K562 (cell line): ENCODE measurements around the gene CCDC69. TPM values are rescaled to one million over a fixed set of nuclear protein-coding genes. Genes with fewer than 3 reads are reported as not detected.

ENCODE experiments used
- ATAC-seq: fragments of 200-7000 bp; cut with Tn5 transposase; 3 replicates; pipeline ENCODE4 v1.9.1; 2020; ENCODE audit warnings: moderate library complexity
- BruUV-seq: library from RNA; stranded (reverse); fragments of 400-500 nt; replicated peaks from 2 replicates; lab custom pipeline; 2021; lab: Mats Ljungman, UMichigan
- CTCF ChIA-PET: fragments of 300-600 bp; formaldehyde crosslinking; extraction: SDS; loops from one replicate; lab custom pipeline; 2021; ENCODE audit warnings: low intra/inter-chr PET ratio; lab: Yijun Ruan, JAX
- POLR2A ChIA-PET: fragments of 300-600, 350-650 bp; sonication (Branson Sonifier 250); formaldehyde crosslinking; extraction: SDS; loops from one replicate; lab custom pipeline; 2021; ENCODE audit warnings: antibody characterized with exemption, inconsistent platforms; lab: Yijun Ruan, JAX
- DNase-seq, 4 experiments: peaks; one replicate each; pipeline versions ENCODE4 v3.0.0 to v3.0.0-alpha.2; 2011 to 2018; ENCODE audit warnings: low spot score in 3 of 4, mixed read lengths in 3 of 4; ENCODE audit errors: extremely low read depth in 1 of 4
- FAIRE-seq: peaks from 2 replicates; lab custom pipeline; 2011; peaks lifted over from hg19 to GRCh38; lab: Jason Lieb, UNC
- H2AFZ ChIP-seq: 2 replicates; pipeline ENCODE4 v1.6.0; 2011; ENCODE audit warnings: low read depth, low read length, control low read depth, inconsistent platforms
- H3K27ac ChIP-seq: fragments of 200-600 bp; 3 replicates; pipeline ENCODE4 v1.8.0; 2011; ENCODE audit warnings: low read depth, mild to moderate bottlenecking, control low read depth, inconsistent platforms, low read length, moderate library complexity, mixed read lengths; ENCODE audit errors: extremely low read depth
- H3K27me3 ChIP-seq, 2 experiments: fragments of 300-600 bp in 1 of 2; 2 replicates in 1 of 2; 3 replicates in 1 of 2; pipeline versions ENCODE4 v1.6.0 to v1.8.0; 2011; ENCODE audit warnings: inconsistent platforms in 2 of 2, low read length in 2 of 2, mild to moderate bottlenecking in 1 of 2, mixed read lengths in 1 of 2, moderate library complexity in 1 of 2; ENCODE audit not compliant: control insufficient read depth in 2 of 2, insufficient read depth in 2 of 2
- H3K36me3 ChIP-seq: fragments of 300-600 bp; 3 replicates; pipeline ENCODE4 v1.8.0; 2011; ENCODE audit warnings: mild to moderate bottlenecking, low read length, inconsistent platforms; ENCODE audit not compliant: control insufficient read depth, insufficient read depth
- H3K4me1 ChIP-seq, 2 experiments: fragments of 200-600 bp in 1 of 2; replicated peaks in 1 of 2; 2 replicates in 1 of 2; 3 replicates in 1 of 2; pipeline versions ENCODE4 v1.5.1 to v1.8.0; 2011; ENCODE audit warnings: inconsistent platforms in 2 of 2, low read length in 2 of 2, mild to moderate bottlenecking in 1 of 2, mixed read lengths in 1 of 2, moderate library complexity in 1 of 2; ENCODE audit not compliant: control insufficient read depth in 2 of 2, insufficient read depth in 2 of 2
- H3K4me2 ChIP-seq: 2 replicates; pipeline ENCODE4 v1.6.1; 2011; ENCODE audit warnings: low read length, control low read depth, inconsistent platforms, mixed read lengths; ENCODE audit not compliant: insufficient read depth
- H3K4me3 ChIP-seq: fragments of 200-600 bp; sonication (generic), shearing (Covaris generic); 2 replicates; pipeline ENCODE4 v1.5.1; 2016; ENCODE audit warnings: control low read depth, inconsistent platforms
- H3K79me2 ChIP-seq: fragments of 200-600 bp; 3 replicates; pipeline ENCODE4 v1.8.0; 2011; ENCODE audit warnings: low read length, inconsistent platforms; ENCODE audit not compliant: control insufficient read depth, insufficient read depth
- H3K9ac ChIP-seq, 2 experiments: 2 replicates each; pipeline versions ENCODE4 v1.6.0 to v1.6.1; 2011; ENCODE audit warnings: low read depth in 2 of 2, low read length in 2 of 2, control low read depth in 1 of 2, inconsistent platforms in 1 of 2, mild to moderate bottlenecking in 1 of 2, mixed read lengths in 1 of 2; ENCODE audit not compliant: insufficient read depth in 1 of 2
- H3K9me1 ChIP-seq: one replicate; pipeline ENCODE4 v1.6.0; 2011; ENCODE audit warnings: inconsistent platforms, mild to moderate bottlenecking, low read length, moderate library complexity; ENCODE audit not compliant: control insufficient read depth, insufficient read depth
- H3K9me3 ChIP-seq: replicated peaks from 2 replicates; pipeline ENCODE4 v1.5.1; 2011; ENCODE audit warnings: low read depth, low read length, inconsistent platforms; ENCODE audit not compliant: control insufficient read depth, insufficient read depth
- H4K20me1 ChIP-seq: replicated peaks from 2 replicates; pipeline ENCODE4 v1.6.1; 2011; ENCODE audit warnings: low read length, inconsistent platforms, mixed read lengths; ENCODE audit not compliant: control insufficient read depth, insufficient read depth
- BRCA1 ChIP-seq, 2 experiments: fragments of 450-650 bp in 1 of 2; sonication (generic) in 1 of 2; formaldehyde crosslinking in 1 of 2; IDR thresholded peaks; 2 replicates each; pipeline versions ENCODE4 v1.5.0 to v1.6.1; 2017 to 2020; ENCODE audit warnings: mild to moderate bottlenecking in 1 of 2, missing genetic modification reagents in 1 of 2
- ILF3 ChIP-seq: fragments of 450-650 bp; IDR thresholded peaks from 2 replicates; pipeline ENCODE4 v1.6.1; 2018; ENCODE audit warnings: antibody characterized with exemption, mild to moderate bottlenecking, moderate library complexity, borderline replicate concordance
- POLR2A ChIP-seq: fragments of 450-650 bp; conservative IDR thresholded peaks from 2 replicates; pipeline ENCODE4 v1.6.1; 2016
- ZNF124 ChIP-seq: sonication (generic); formaldehyde crosslinking; IDR thresholded peaks from 2 replicates; pipeline ENCODE4 v1.8.1; 2022; ENCODE audit warnings: missing genetic modification reagents
- ZNF445 ChIP-seq: fragments of 250-450 bp; sonication (Bioruptor Pico); IDR thresholded peaks from 2 replicates; pipeline ENCODE4 v1.4.0; 2020; ENCODE audit warnings: low read depth, mild to moderate bottlenecking, moderate library complexity
- WGBS: fragments of 100-300 bp; shearing (Covaris generic); methylation state at CpG from one replicate; pipeline ENCODE4 v1.1.6; 2016; ENCODE audit warnings: low coverage, mixed read lengths; ENCODE audit not compliant: insufficient coverage; ENCODE audit errors: missing lambda C conversion rate; 5-methylcytosine and 5-hydroxymethylcytosine counted together
- in situ Hi-C: fragments of 300-500 bp; cut with MboI; formaldehyde crosslinking; loops from 4 replicates; pipeline ENCODE4 v1.15.0; 2018; ENCODE audit warnings: inconsistent platforms, mixed read lengths
- intact Hi-C: fragments of 100-400 bp; cut with micrococcal nuclease; formaldehyde crosslinking; loops from 2 replicates; pipeline ENCODE4 v1.14.2; 2022
- polyA plus RNA-seq, 8 experiments: library from polyadenylated mRNA; depleted of rRNA in 4 of 8; stranded (reverse) in 5 of 8; unstranded in 3 of 8; fragments of >200 nt; fragmentation: Nextera tagmentation in 2 of 8; fragmentation: Illumina TruSeq in 1 of 8; extraction: Ambion mirVana in 2 of 8; extraction: Trizol in 1 of 8; gene quantifications; 2 replicates each; pipeline versions ENCODE4 v1.2.1 to v1.2.3, GENCODE V29; 2011 to 2014; ENCODE audit warnings: inconsistent platforms in 1 of 8, missing spikeins in 1 of 8
- total RNA-seq, 7 experiments: library from RNA; depleted of rRNA in 6 of 7; stranded (reverse); fragments of >200 nt in 6 of 7; fragmentation: Illumina TruSeq in 2 of 7; extraction: Trizol in 2 of 7; gene quantifications; 2 replicates each; pipeline versions ENCODE4 v1.2.1 to v1.2.3, GENCODE V29; 2011 to 2021; ENCODE audit warnings: low replicate concordance in 1 of 7
- TF ChIP-seq, protein P1 (sequence below): fragments of 200-800 bp; sonication (Bioruptor generic); IDR thresholded peaks from 2 replicates; pipeline ENCODE4 v1.6.1; 2017; ENCODE audit warnings: missing genetic modification characterization, missing compliant biosample characterization
- TF ChIP-seq, protein P2 (sequence below), 3 experiments: IDR thresholded peaks in 2 of 3; conservative IDR thresholded peaks in 1 of 3; 2 replicates each; pipeline ENCODE4 v1.5.1; 2011 to 2012; ENCODE audit warnings: low read length in 3 of 3, mild to moderate bottlenecking in 3 of 3, control low read depth in 2 of 3, improper control_type of control experiment in 1 of 3, inconsistent platforms in 1 of 3, low read depth in 1 of 3, mixed read lengths in 1 of 3, moderate library complexity in 1 of 3; ENCODE audit not compliant: insufficient read depth in 2 of 3

The CCDC69 gene
- total and polyA plus RNA-seq, 9 of the 15 experiments (the other 6 are each of a cell fraction or from before 2014, with no cell fraction given) = 0.65 to 12.2 (median 7.6) TPM

DNA sequence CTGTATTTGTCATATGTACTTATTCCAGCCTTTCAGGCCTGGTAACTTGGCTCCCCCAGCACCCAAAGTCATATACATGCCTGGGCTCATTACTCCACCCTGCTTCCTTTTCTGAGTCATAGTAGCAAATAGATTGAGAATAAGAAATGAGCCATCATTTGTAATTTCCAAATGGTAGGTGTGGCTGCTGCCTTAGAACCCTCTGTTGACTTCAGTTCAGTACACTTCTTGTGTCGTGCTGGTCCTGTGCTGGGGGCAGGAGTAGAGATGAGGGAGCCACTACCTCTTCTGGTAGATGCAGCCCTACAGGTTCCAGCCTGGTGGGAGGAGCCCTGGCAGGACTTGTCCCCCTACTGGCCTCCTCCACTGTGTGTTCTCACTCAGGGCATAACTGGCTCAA is 40.2 kb upstream of the CCDC69 start:
- Histone ChIP-seq H3K27me3 (no peaks in the 10 kb centered on the region), H2AFZ (no peak overlapping the region), H3K79me2 (no peaks in the 10 kb centered on the region), H3K27ac (no peak overlapping the region), H3K4me2 (no peak overlapping the region), H3K9ac (no peak overlapping the region), H3K36me3 (peaks cover 9% of the 10 kb centered on the region; the same call in 1 of the 3 replicates), H4K20me1 (no peaks in the 10 kb centered on the region), H3K9me1 (no peaks in the 10 kb centered on the region), H3K9me3 (no peaks in the 10 kb centered on the region), H3K4me3 (no peak overlapping the region), H3K4me1 (no peaks in the 10 kb centered on the region)
- POLR2A ChIA-PET = interaction anchor here (0.6 kb wide), 1 partner anchor 112 kb away, joined by 3 read pairs; no protein-coding TSS in a partner anchor
- TF ChIP-seq, protein P1, sequence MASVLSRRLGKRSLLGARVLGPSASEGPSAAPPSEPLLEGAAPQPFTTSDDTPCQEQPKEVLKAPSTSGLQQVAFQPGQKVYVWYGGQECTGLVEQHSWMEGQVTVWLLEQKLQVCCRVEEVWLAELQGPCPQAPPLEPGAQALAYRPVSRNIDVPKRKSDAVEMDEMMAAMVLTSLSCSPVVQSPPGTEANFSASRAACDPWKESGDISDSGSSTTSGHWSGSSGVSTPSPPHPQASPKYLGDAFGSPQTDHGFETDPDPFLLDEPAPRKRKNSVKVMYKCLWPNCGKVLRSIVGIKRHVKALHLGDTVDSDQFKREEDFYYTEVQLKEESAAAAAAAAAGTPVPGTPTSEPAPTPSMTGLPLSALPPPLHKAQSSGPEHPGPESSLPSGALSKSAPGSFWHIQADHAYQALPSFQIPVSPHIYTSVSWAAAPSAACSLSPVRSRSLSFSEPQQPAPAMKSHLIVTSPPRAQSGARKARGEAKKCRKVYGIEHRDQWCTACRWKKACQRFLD (CRISPR knock-in tag) = no peak
- TF ChIP-seq ILF3 = no peak
- TF ChIP-seq BRCA1 (IDR thresholded peaks at IDR 0.05) = no peak
- no peak for TF ChIP-seq BRCA1 (CRISPR knock-in tag; IDR thresholded peaks at IDR 0.05)
- TF ChIP-seq, protein P2, sequence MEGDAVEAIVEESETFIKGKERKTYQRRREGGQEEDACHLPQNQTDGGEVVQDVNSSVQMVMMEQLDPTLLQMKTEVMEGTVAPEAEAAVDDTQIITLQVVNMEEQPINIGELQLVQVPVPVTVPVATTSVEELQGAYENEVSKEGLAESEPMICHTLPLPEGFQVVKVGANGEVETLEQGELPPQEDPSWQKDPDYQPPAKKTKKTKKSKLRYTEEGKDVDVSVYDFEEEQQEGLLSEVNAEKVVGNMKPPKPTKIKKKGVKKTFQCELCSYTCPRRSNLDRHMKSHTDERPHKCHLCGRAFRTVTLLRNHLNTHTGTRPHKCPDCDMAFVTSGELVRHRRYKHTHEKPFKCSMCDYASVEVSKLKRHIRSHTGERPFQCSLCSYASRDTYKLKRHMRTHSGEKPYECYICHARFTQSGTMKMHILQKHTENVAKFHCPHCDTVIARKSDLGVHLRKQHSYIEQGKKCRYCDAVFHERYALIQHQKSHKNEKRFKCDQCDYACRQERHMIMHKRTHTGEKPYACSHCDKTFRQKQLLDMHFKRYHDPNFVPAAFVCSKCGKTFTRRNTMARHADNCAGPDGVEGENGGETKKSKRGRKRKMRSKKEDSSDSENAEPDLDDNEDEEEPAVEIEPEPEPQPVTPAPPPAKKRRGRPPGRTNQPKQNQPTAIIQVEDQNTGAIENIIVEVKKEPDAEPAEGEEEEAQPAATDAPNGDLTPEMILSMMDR (IDR thresholded peaks at IDR 0.05 in 2 of 3, conservative IDR thresholded peaks at IDR 0.05 in 1 of 3; ENCODE audit: insufficient read depth in 2 of 3, low read depth in 1 of 3, low read length in 3 of 3) = 0 out of 6 replicates have a peak, but pooled peaks of 1 of the 3 experiments have one; percentile 15
- TF ChIP-seq ZNF445 (CRISPR knock-in tag) = no peak
- no peak for TF ChIP-seq ZNF124 (CRISPR knock-in tag)
- TF ChIP-seq POLR2A = no peak
- no peak for FAIRE-seq
- in situ Hi-C loops = no loop called here
- DNase-seq = no peak
- BruUV-seq = no TSS peak
- CTCF ChIA-PET = no interaction called here
- 58% methylated on average over 1 of the region's 1 CpG for WGBS
- intact Hi-C loops = no loop called here
- peak; percentile 81 for ATAC-seq
